ENCODE data around the gene PLXNC1. TPM values are rescaled to one million over a fixed set of nuclear protein-coding genes. Genes with fewer than 3 reads are reported as not detected.

PLXNC1 gene
- total RNA-seq, 1 experiment from 2014 or later, result 1.3 TPM

DNA sequence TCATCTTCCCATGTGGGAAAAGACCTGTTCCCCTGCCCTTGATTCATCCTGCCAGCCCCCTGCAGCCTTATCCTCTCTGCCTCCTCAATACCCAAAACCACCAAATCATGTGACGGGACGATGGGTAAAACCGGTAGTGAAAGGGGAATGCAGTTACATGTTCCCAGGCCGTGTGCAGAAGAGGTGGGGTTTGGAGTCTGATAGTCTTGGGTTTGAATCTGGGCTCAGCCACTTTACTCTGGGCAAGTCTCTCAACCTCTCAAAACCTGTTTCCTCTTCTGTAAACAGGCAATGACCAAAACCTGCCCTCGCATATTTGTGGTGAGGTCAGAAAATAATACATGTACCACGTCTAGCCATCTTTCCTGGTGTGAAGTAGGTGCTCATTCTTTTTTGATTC lies 123.0 kb downstream of the PLXNC1 start:
- Mint-ChIP-seq H3K9me3 (ENCODE audit: low read depth, unreplicated experiment) (no peaks in the 10 kb centered on the region), H3K4me1 (ENCODE audit: low read depth, unreplicated experiment) (no peaks in the 10 kb centered on the region), H3K27me3 (ENCODE audit: unreplicated experiment) (no peaks in the 10 kb centered on the region), H3K27ac (ENCODE audit: unreplicated experiment) (no peak overlapping the region), H3K36me3 (ENCODE audit: insufficient read depth, unreplicated experiment) (no peaks in the 10 kb centered on the region), H3K4me3 (ENCODE audit: low read depth, unreplicated experiment) (no peak overlapping the region)
- DNase-seq, result no peak
- TF ChIP-seq CTCF (IDR thresholded peaks at IDR 0.05; ENCODE audit: unreplicated experiment), result no peak
- BruUV-seq (replicated peaks), result no TSS peak
- intact Hi-C loops (cut with micrococcal nuclease; ENCODE audit: unreplicated experiment), result no loop called here
- CTCF ChIA-PET, result no interaction called here

DNA sequence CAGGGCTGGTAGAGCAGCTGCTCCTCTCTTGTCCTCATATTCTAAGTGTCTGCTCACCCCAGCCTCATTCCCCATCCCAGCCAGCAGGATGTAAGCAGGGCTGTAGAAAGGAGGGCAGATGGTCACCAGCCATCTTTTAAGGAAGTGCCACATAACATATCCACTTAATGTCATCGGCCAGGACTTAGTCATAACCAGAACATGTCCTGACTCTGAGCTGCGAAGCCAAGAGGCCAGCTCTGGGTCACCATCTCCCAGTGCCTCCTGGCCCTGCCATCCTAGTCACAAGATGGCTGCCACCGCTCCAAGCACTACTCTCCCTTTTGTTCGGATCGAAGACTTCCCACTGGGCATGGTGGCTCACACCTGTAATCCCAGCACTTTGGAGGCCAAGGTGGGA lies 123.9 kb downstream of the PLXNC1 start:
- Mint-ChIP-seq H3K4me1 (ENCODE audit: low read depth, unreplicated experiment) (no peaks in the 10 kb centered on the region), H3K36me3 (ENCODE audit: insufficient read depth, unreplicated experiment) (no peaks in the 10 kb centered on the region), H3K9me3 (ENCODE audit: low read depth, unreplicated experiment) (no peaks in the 10 kb centered on the region), H3K4me3 (ENCODE audit: low read depth, unreplicated experiment) (no peak overlapping the region), H3K27me3 (ENCODE audit: unreplicated experiment) (no peaks in the 10 kb centered on the region), H3K27ac (ENCODE audit: unreplicated experiment) (no peak overlapping the region)
- no peak for DNase-seq
- intact Hi-C loops (cut with micrococcal nuclease; ENCODE audit: unreplicated experiment), result no loop called here
- TF ChIP-seq CTCF (IDR thresholded peaks at IDR 0.05; ENCODE audit: unreplicated experiment), result no peak
- CTCF ChIA-PET, result no interaction called here
- no TSS peak for BruUV-seq (replicated peaks)

- no peaks in the 10 kb centered on the region for H3K9me3 Mint-ChIP-seq (ENCODE audit: low read depth, unreplicated experiment)
- no peak overlapping the region for H3K4me3 Mint-ChIP-seq (ENCODE audit: low read depth, unreplicated experiment)
- TF ChIP-seq CTCF (IDR thresholded peaks at IDR 0.05; ENCODE audit: unreplicated experiment), result no peak
- H3K36me3 Mint-ChIP-seq (ENCODE audit: insufficient read depth, unreplicated experiment), result no peaks in the 10 kb centered on the region
- no peak overlapping the region for H3K27ac Mint-ChIP-seq (ENCODE audit: unreplicated experiment)
- no peak for DNase-seq
- CTCF ChIA-PET, result interaction anchor here (0.8 kb wide), 1 partner anchor 12 kb away, joined by 5 read pairs; no protein-coding TSS in a partner anchor
- H3K27me3 Mint-ChIP-seq (ENCODE audit: unreplicated experiment), result no peaks in the 10 kb centered on the region
- intact Hi-C loops (cut with micrococcal nuclease; ENCODE audit: unreplicated experiment), result no loop called here
- no peaks in the 10 kb centered on the region for H3K4me1 Mint-ChIP-seq (ENCODE audit: low read depth, unreplicated experiment)
- no TSS peak for BruUV-seq (replicated peaks)
Observed at GRCh38 chr12:94273272-94273671, 124.9 kb downstream of the PLXNC1 start.

- no peak for DNase-seq
- no peak overlapping the region for H3K4me3 Mint-ChIP-seq (ENCODE audit: low read depth, unreplicated experiment)
- CTCF ChIA-PET, result no interaction called here
- no peaks in the 10 kb centered on the region for H3K27me3 Mint-ChIP-seq (ENCODE audit: unreplicated experiment)
- no peaks in the 10 kb centered on the region for H3K36me3 Mint-ChIP-seq (ENCODE audit: insufficient read depth, unreplicated experiment)
- H3K4me1 Mint-ChIP-seq (ENCODE audit: low read depth, unreplicated experiment), result no peaks in the 10 kb centered on the region
- no peak for TF ChIP-seq CTCF (IDR thresholded peaks at IDR 0.05; ENCODE audit: unreplicated experiment)
- intact Hi-C loops (cut with micrococcal nuclease; ENCODE audit: unreplicated experiment), result no loop called here
- no peak overlapping the region for H3K27ac Mint-ChIP-seq (ENCODE audit: unreplicated experiment)
- H3K9me3 Mint-ChIP-seq (ENCODE audit: low read depth, unreplicated experiment), result no peaks in the 10 kb centered on the region
- no TSS peak for BruUV-seq (replicated peaks)
Observed at GRCh38 chr12:94276725-94277124, 128.3 kb downstream of the PLXNC1 start.

All from Calu3 (cell line).